ENCODE results near the gene SORCS3.

DNA sequence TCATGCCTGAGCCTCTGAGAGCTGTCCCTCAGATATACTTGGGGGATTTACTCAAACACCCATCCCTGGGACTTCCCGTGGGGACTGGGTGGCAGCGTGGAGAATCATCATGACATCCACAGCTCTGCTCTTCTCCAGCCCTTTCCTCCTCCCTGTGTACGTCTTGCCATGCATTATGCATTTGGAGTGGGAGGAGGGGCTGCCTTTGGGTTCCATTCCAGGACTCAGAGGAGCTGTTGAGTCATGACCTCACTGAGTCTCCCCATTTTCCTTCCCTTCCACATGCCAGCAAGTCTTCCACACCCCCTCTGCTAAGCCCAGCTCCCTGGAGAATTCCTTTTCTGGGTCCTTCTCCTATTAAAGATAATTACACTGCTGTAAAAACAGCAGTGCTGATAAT lies 480.7 kb downstream of the SORCS3 start:
- TF ChIP-seq POLR2AphosphoS5 (IDR thresholded peaks at IDR 0.05; ENCODE audit: borderline replicate concordance, low read depth, low read length): no peak
- TF ChIP-seq EZH2 (IDR thresholded peaks at IDR 0.05): no peak
